ENCODE data around the gene OPA3. TPM values are rescaled to one million over a fixed set of nuclear protein-coding genes. Genes with fewer than 3 reads are reported as not detected.

OPA3 gene
- polyA plus RNA-seq, 3 donors, result 4.4 to 6.9 (median 5.6) TPM

GRCh38 chr19:45575216-45575615 lies 9.4 kb downstream of the OPA3 start:
- DNase-seq, result no peak
- no peaks in the 10 kb centered on the region for H3K4me1 Mint-ChIP-seq
- peaks cover 0 to 1% (median 0%) of the 10 kb centered on the region in 3 donors for H3K27me3 Mint-ChIP-seq (ENCODE audit: low read depth in 3 of 3)
- H3K4me3 Mint-ChIP-seq, result no peak overlapping the region
- H3K9me3 Mint-ChIP-seq, result peaks cover 0 to 3% (median 0%) of the 10 kb centered on the region in 7 donors
- no peak overlapping the region for H3K4me2 ChIP-seq (replicated peaks; ENCODE audit: extremely low read depth, low read length, poor library complexity, severe bottlenecking)
- WGBS (ENCODE audit: insufficient coverage), result 80% methylated on average over 1 of the region's 5 CpGs
- peaks cover 2% of the 10 kb centered on the region for H3K79me2 ChIP-seq (ENCODE audit: insufficient read depth, low read length)
- TF ChIP-seq CTCF (IDR thresholded peaks at IDR 0.05), result no peak
- H3K36me3 Mint-ChIP-seq, result peaks cover 12 to 18% of the 10 kb centered on the region in 2 donors
- H3K9me3 ChIP-seq (replicated peaks in 1 of 2; ENCODE audit: control insufficient read depth in 1 of 2, insufficient read depth in 1 of 2, low read length in 2 of 2), result no peaks in the 10 kb centered on the region
- no peaks in the 10 kb centered on the region for H3K27me3 ChIP-seq (ENCODE audit: control insufficient read depth in 2 of 2, insufficient read depth in 2 of 2, low read length in 2 of 2)
- no peak overlapping the region for H2AFZ ChIP-seq (ENCODE audit: insufficient read depth, low read depth, low read length, poor library complexity, severe bottlenecking)
- peaks cover 10% of the 10 kb centered on the region for H4K20me1 ChIP-seq (ENCODE audit: insufficient read depth, low read length)
- H3K4me3 ChIP-seq (replicated peaks in 1 of 3; ENCODE audit: low read depth in 2 of 3, low read length in 3 of 3), result no peak overlapping the region
- no peaks in the 10 kb centered on the region for H3K4me1 ChIP-seq (ENCODE audit: control insufficient read depth in 1 of 2, insufficient read depth in 2 of 2, low read length in 2 of 2)
- H3K36me3 ChIP-seq (replicated peaks in 1 of 2; ENCODE audit: control insufficient read depth in 1 of 2, insufficient read depth in 2 of 2, low read length in 2 of 2), result no peaks in the 10 kb centered on the region
- intact Hi-C loops (cut with micrococcal nuclease), result no loop called here
- H3K9ac ChIP-seq (ENCODE audit: insufficient read depth, low read length, poor library complexity, severe bottlenecking), result no peak overlapping the region
- H3K27ac ChIP-seq (ENCODE audit: low read depth in 1 of 2, low read length in 2 of 2), result no peak overlapping the region
- H3K27ac Mint-ChIP-seq, result no peak overlapping the region

- WGBS (ENCODE audit: insufficient coverage), result 83% methylated on average over 2 of the region's 4 CpGs
- H3K27ac ChIP-seq (ENCODE audit: low read depth in 1 of 2, low read length in 2 of 2), result no peak overlapping the region
Observed at GRCh38 chr19:45574526-45574925, 10.1 kb downstream of the OPA3 start.

More at GRCh38 chr19:45574526-45574925, 10.1 kb downstream of the OPA3 start:
- no peaks in the 10 kb centered on the region for H3K4me1 ChIP-seq (ENCODE audit: control insufficient read depth in 1 of 2, insufficient read depth in 2 of 2, low read length in 2 of 2)
- H3K4me2 ChIP-seq (replicated peaks; ENCODE audit: extremely low read depth, low read length, poor library complexity, severe bottlenecking), result no peak overlapping the region
- Mint-ChIP-seq H3K4me3 (no peak overlapping the region), H3K27me3 (ENCODE audit: low read depth in 3 of 3) (peaks cover 0 to 1% (median 0%) of the 10 kb centered on the region in 3 donors), H3K4me1 (no peaks in the 10 kb centered on the region), H3K9me3 (peaks cover 0 to 3% (median 0%) of the 10 kb centered on the region in 7 donors), H3K36me3 (peaks cover 12 to 18% of the 10 kb centered on the region in 2 donors), H3K27ac (peak overlapping the region in 1 of 7 donors; percentile 18)
- no peaks in the 10 kb centered on the region for H3K9me3 ChIP-seq (replicated peaks in 1 of 2; ENCODE audit: control insufficient read depth in 1 of 2, insufficient read depth in 1 of 2, low read length in 2 of 2)
- peaks cover 17% of the 10 kb centered on the region for H4K20me1 ChIP-seq (ENCODE audit: insufficient read depth, low read length)
- no peak overlapping the region for H3K9ac ChIP-seq (ENCODE audit: insufficient read depth, low read length, poor library complexity, severe bottlenecking)
- no peak for DNase-seq
- intact Hi-C loops (cut with micrococcal nuclease), result no loop called here
- H2AFZ ChIP-seq (ENCODE audit: insufficient read depth, low read depth, low read length, poor library complexity, severe bottlenecking), result no peak overlapping the region
- no peak for TF ChIP-seq CTCF (IDR thresholded peaks at IDR 0.05)
- H3K36me3 ChIP-seq (replicated peaks in 1 of 2; ENCODE audit: control insufficient read depth in 1 of 2, insufficient read depth in 2 of 2, low read length in 2 of 2), result no peaks in the 10 kb centered on the region
- H3K4me3 ChIP-seq (replicated peaks in 1 of 3; ENCODE audit: low read depth in 2 of 3, low read length in 3 of 3), result no peak overlapping the region
- no peaks in the 10 kb centered on the region for H3K27me3 ChIP-seq (ENCODE audit: control insufficient read depth in 2 of 2, insufficient read depth in 2 of 2, low read length in 2 of 2)
- peaks cover 2% of the 10 kb centered on the region for H3K79me2 ChIP-seq (ENCODE audit: insufficient read depth, low read length)

Data from CD14-positive monocyte (primary cell).